Cardiac septum (tissue), 1 donor: Measurements from ENCODE around the gene CLCA1. TPM values are rescaled to one million over a fixed set of nuclear protein-coding genes. Genes with fewer than 3 reads are reported as not detected.

Experiments
- DNase-seq: peaks from one replicate; pipeline ENCODE4 v3.0.0-alpha.2; 2020; ENCODE audit warnings: low spot score
- intact Hi-C: fragments of 100-400 bp; cut with DNase I; formaldehyde crosslinking; loops from one replicate; pipeline ENCODE4 v1.14.0; 2022
- total RNA-seq: library from RNA; stranded (reverse); fragmentation: NEBNext Ultra II Directional; extraction: Animal tissue kit (Norgen Biotek cat#: 25700); gene quantifications from one replicate; pipeline ENCODE4 v1.2.1, GENCODE V29; 2021
- donor health status: DM: no; HTN: no; CAD: no.

The CLCA1 gene
- total RNA-seq, 1 donor from 2014 or later: not detected

GRCh38 chr1:86530211-86530845 is 61.6 kb downstream of the CLCA1 start:
- intact Hi-C loops: no loop called here

DNA sequence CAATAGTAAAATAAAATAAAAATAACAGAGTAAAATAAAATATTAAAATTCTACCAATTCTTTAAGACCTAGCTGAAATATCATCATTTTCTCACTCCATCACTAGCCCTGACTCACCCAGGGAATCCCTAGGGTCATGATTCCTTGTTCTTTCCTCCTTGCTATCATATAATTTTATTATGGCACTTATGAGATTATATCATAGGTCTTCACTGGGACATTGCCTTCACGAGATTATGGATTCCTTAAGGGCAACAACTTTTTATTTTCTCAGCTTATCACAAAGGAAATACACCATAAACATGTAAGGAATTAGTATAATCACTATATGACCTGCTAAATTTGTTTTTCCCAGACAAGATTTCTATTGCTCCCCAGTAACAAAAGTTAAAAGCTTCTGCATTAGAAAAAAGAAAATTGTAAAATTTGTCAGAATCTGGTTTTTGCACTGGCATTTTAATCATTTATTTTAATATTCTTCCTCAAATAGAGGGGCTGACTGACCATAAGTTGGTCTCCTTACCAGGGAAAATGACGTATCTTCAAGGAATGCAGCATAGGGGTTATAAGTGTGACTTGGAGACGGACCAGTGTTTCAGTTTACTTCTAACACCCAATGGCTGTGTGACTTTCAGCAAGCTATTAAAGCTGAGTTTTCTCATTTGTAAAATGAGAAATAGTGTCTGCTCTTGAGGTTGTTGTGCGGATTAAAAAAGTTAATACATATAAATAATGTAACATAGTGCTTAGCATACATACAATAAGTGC is 69.4 kb downstream of the CLCA1 start:
- DNase-seq: no peak
- intact Hi-C loops: no loop called here

More at GRCh38 chr1:86530211-86530845, 61.6 kb downstream of the CLCA1 start:
- DNase-seq: no peak

DNA sequence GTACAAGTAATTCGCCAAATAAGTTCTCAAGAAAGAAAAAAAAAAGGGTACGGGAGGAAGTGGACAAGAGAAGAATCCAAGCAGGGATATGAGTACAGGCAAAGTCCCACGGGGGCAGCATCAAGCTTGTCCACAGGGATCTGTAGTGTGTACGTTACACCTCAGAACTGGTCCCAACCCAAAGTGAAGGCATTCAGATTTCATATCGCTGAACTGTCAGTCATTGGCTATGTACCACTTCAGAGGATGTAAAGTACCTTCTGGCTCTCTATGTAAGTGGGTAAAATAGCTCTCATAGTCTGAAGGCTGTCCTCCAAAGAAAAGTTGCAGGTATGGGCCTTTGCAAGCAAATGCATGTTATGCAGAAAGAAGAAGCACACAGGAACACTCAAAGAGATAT is 70.0 kb downstream of the CLCA1 start:
- DNase-seq: no peak
- intact Hi-C loops: no loop called here

DNA sequence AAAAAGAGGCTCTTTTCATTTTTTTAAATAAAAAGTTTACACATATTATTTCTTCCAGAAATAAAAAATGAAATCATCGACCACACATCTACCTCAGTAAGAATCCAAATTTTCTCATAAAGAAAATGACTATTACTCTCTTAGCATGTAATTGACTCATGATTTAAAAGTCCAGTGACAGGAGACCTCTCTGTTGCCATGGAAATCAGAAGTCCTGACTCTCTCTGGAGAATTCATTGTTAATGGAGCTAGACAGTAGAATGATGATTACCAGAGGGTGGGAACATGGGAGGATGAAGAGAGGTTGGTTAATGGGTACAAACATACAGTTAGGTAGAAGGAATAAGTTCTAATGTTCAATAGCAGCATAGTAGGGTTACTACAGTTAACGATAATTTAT is 73.1 kb downstream of the CLCA1 start:
- no peak for DNase-seq
- intact Hi-C loops: no loop called here

- DNase-seq: no peak
- intact Hi-C loops: no loop called here
Measured at GRCh38 chr1:86542631-86543030, 73.9 kb downstream of the CLCA1 start.

GRCh38 chr1:86546787-86547221 is 78.1 kb downstream of the CLCA1 start, which contains the start of gene CLCA4:
TSS of gene CLCA4 (plus strand) at chr1:86547078. CDS start at chr1:86547120, 42 bp downstream.
- no peak for DNase-seq
- intact Hi-C loops: no loop called here

- intact Hi-C loops: no loop called here
- no peak for DNase-seq
Measured at GRCh38 chr1:86548839-86549238, 80.1 kb downstream of the CLCA1 start.

Other genes starting within 250 kb of the CLCA1 start
- gene ODF2L, start 72.6 kb upstream of the CLCA1 start, total RNA-seq: 12.1 TPM
- gene CLCA2, start 44.8 kb upstream of the CLCA1 start, total RNA-seq: not detected
- gene CLCA4, start 78.2 kb downstream of the CLCA1 start, total RNA-seq: 0.13 TPM
- gene SH3GLB1, start 235.6 kb downstream of the CLCA1 start, total RNA-seq: 160 TPM